NCI-H510A treated with DMSO at 0.1 percent for 48 hours (cell line): ENCODE results near the gene DTX1.

Experiments used
- DNase-seq: peaks from one replicate; lab custom pipeline; 2025; lab: John Stamatoyannopoulos, UW

The DTX1 gene

GRCh38 chr12:113055594-113056380 is 743 bp upstream of the DTX1 start:
- DNase-seq: no peak

- DNase-seq: no peak
Measured at GRCh38 chr12:113056381-113056630, 224 bp upstream of the DTX1 start.

- no peak for DNase-seq
Measured at GRCh38 chr12:113057565-113058485, 1.3 kb downstream of the DTX1 start.

- DNase-seq: no peak
Measured at GRCh38 chr12:113058553-113058952, 2.0 kb downstream of the DTX1 start.

GRCh38 chr12:113059071-113059595 is 2.6 kb downstream of the DTX1 start:
- no peak for DNase-seq

GRCh38 chr12:113060336-113060960 is 3.9 kb downstream of the DTX1 start:
- no peak for DNase-seq

- no peak for DNase-seq
Measured at GRCh38 chr12:113061061-113061694, 4.6 kb downstream of the DTX1 start.

- no peak for DNase-seq
Measured at GRCh38 chr12:113062502-113063395, 6.2 kb downstream of the DTX1 start.

GRCh38 chr12:113063396-113064350 is 7.1 kb downstream of the DTX1 start:
- DNase-seq: no peak

GRCh38 chr12:113064395-113065125 is 8.0 kb downstream of the DTX1 start:
- DNase-seq: no peak

GRCh38 chr12:113065126-113066007 is 8.8 kb downstream of the DTX1 start:
- no peak for DNase-seq

- no peak for DNase-seq
Measured at GRCh38 chr12:113066813-113067400, 10.4 kb downstream of the DTX1 start.

GRCh38 chr12:113067987-113068935 is 11.7 kb downstream of the DTX1 start:
- DNase-seq: no peak

GRCh38 chr12:113069149-113069548 is 12.6 kb downstream of the DTX1 start:
- no peak for DNase-seq

- DNase-seq: no peak
Measured at GRCh38 chr12:113069751-113070116, 13.2 kb downstream of the DTX1 start.

- no peak for DNase-seq
Measured at GRCh38 chr12:113070117-113070906, 13.8 kb downstream of the DTX1 start.
